Endothelial cell of umbilical vein (primary cell): ENCODE measurements around the gene SMIM36. TPM values are rescaled to one million over a fixed set of nuclear protein-coding genes. Genes with fewer than 3 reads are reported as not detected.

Experiments used
- BruUV-seq: library from RNA; stranded (reverse); fragments of 400-500 nt; replicated peaks from 2 replicates; lab custom pipeline; 2021; lab: Mats Ljungman, UMichigan
- CTCF ChIA-PET: fragments of 300-600, 350-600 bp; sonication (Branson Sonifier 250); formaldehyde crosslinking; loops from one replicate; lab custom pipeline; 2021; ENCODE audit warnings: antibody characterized with exemption, inconsistent platforms; lab: Charles Lee
- POLR2A ChIA-PET: fragments of 300-600, 350-600 bp; sonication (Branson Sonifier 250); formaldehyde crosslinking; loops from one replicate; lab custom pipeline; 2021; ENCODE audit warnings: antibody characterized with exemption, inconsistent platforms; lab: Charles Lee
- DNase-seq: peaks from one replicate; pipeline ENCODE4 v3.0.0-alpha.2; 2011; ENCODE audit warnings: low read depth, low spot score
- FAIRE-seq: peaks from 2 replicates; lab custom pipeline; 2011; peaks lifted over from hg19 to GRCh38; lab: Jason Lieb, UNC
- H2AFZ ChIP-seq: 2 replicates; pipeline ENCODE4 v1.6.0; 2012; ENCODE audit warnings: low read depth, low read length, control low read depth, inconsistent platforms
- H3K27ac ChIP-seq: 2 replicates; pipeline ENCODE4 v1.5.1; 2011; ENCODE audit warnings: low read depth, mild to moderate bottlenecking, control low read depth, low read length, moderate library complexity; ENCODE audit not compliant: insufficient read depth
- H3K27me3 ChIP-seq, 2 experiments: 2 replicates each; pipeline versions ENCODE4 v1.6.0 to v1.6.1; 2011; ENCODE audit warnings: low read length in 2 of 2, mixed read lengths in 1 of 2; ENCODE audit not compliant: control insufficient read depth in 2 of 2, insufficient read depth in 2 of 2
- H3K36me3 ChIP-seq, 2 experiments: 2 replicates in 1 of 2; 3 replicates in 1 of 2; pipeline ENCODE4 v1.5.1; 2011; ENCODE audit warnings: low read length in 2 of 2, mild to moderate bottlenecking in 1 of 2, moderate library complexity in 1 of 2; ENCODE audit not compliant: control insufficient read depth in 2 of 2, insufficient read depth in 2 of 2; ENCODE audit errors: extremely low read depth in 1 of 2
- H3K4me1 ChIP-seq: 3 replicates; pipeline ENCODE4 v1.5.1; 2011; ENCODE audit warnings: mild to moderate bottlenecking, low read length; ENCODE audit not compliant: control insufficient read depth, insufficient read depth; ENCODE audit errors: extremely low read depth
- H3K4me2 ChIP-seq: 2 replicates; pipeline ENCODE4 v1.6.1; 2011; ENCODE audit warnings: low read length, control low read depth, mixed read lengths; ENCODE audit not compliant: insufficient read depth
- H3K4me3 ChIP-seq, 3 experiments: fragments of 200-600 bp in 1 of 3; sonication (generic), shearing (Covaris generic) in 1 of 3; replicated peaks in 1 of 3; 2 replicates each; pipeline ENCODE4 v1.5.1; 2011 to 2016; ENCODE audit warnings: control low read depth in 3 of 3, low read length in 3 of 3, mild to moderate bottlenecking in 2 of 3, inconsistent platforms in 1 of 3, low read depth in 1 of 3, moderate library complexity in 1 of 3; ENCODE audit not compliant: insufficient read depth in 1 of 3
- H3K79me2 ChIP-seq: 2 replicates; pipeline ENCODE4 v1.6.0; 2012; ENCODE audit warnings: low read length, inconsistent platforms; ENCODE audit not compliant: control insufficient read depth, insufficient read depth
- H3K9ac ChIP-seq: replicated peaks from 2 replicates; pipeline ENCODE3; 2011; ENCODE audit warnings: low read length, control low read depth; ENCODE audit not compliant: insufficient read depth; ENCODE audit errors: extremely low read depth
- H3K9me1 ChIP-seq: replicated peaks from 3 replicates; pipeline ENCODE4 v1.6.0; 2011; ENCODE audit warnings: mild to moderate bottlenecking, low read length; ENCODE audit not compliant: control insufficient read depth, insufficient read depth; ENCODE audit errors: extremely low read depth
- H3K9me3 ChIP-seq: replicated peaks from 2 replicates; pipeline ENCODE4 v1.5.1; 2012; ENCODE audit warnings: low read length, inconsistent platforms; ENCODE audit not compliant: control insufficient read depth, insufficient read depth
- H4K20me1 ChIP-seq: replicated peaks from 2 replicates; pipeline ENCODE3; 2011; ENCODE audit warnings: mild to moderate bottlenecking, low read length; ENCODE audit not compliant: control insufficient read depth, insufficient read depth; ENCODE audit errors: extremely low read depth
- CTCF ChIP-seq, 2 donors: IDR thresholded peaks; 1 replicate in 1 of 2; 2 replicates in 1 of 2; pipeline ENCODE4 v1.5.1; 2011; ENCODE audit warnings: low read length in 2 of 2, mild to moderate bottlenecking in 2 of 2, moderate library complexity in 2 of 2, control low read depth in 1 of 2, inconsistent platforms in 1 of 2, low read depth in 1 of 2; ENCODE audit not compliant: insufficient read depth in 1 of 2; ENCODE audit errors: extremely low read depth in 1 of 2
- EZH2 ChIP-seq: IDR thresholded peaks from 2 replicates; pipeline ENCODE4 v1.6.1; 2012; ENCODE audit warnings: borderline replicate concordance, low read depth, mild to moderate bottlenecking, moderate library complexity, low read length, inconsistent platforms; ENCODE audit not compliant: severe bottlenecking
- FOS ChIP-seq: IDR thresholded peaks from 2 replicates; pipeline ENCODE4 v1.6.1; 2011; ENCODE audit warnings: mild to moderate bottlenecking, low read length, moderate library complexity, borderline replicate concordance; ENCODE audit not compliant: insufficient read depth
- GATA2 ChIP-seq: IDR thresholded peaks from 2 replicates; pipeline ENCODE4 v1.7.0; 2011; ENCODE audit warnings: low read depth, mild to moderate bottlenecking, moderate library complexity, mixed read lengths, low read length; ENCODE audit not compliant: insufficient read length, insufficient read depth
- JUN ChIP-seq: IDR thresholded peaks from 2 replicates; pipeline ENCODE4 v1.6.1; 2011; ENCODE audit warnings: borderline replicate concordance, low read depth; ENCODE audit not compliant: insufficient read length, insufficient read depth
- MAX ChIP-seq: IDR thresholded peaks from 2 replicates; pipeline ENCODE4 v1.6.1; 2011; ENCODE audit not compliant: insufficient read depth, insufficient read length
- MYC ChIP-seq: IDR thresholded peaks from one replicate; pipeline ENCODE4 v1.6.1; 2011; ENCODE audit warnings: mild to moderate bottlenecking, low read depth, low read length
- POLR2A ChIP-seq: IDR thresholded peaks from 2 replicates; pipeline ENCODE4 v1.6.1; 2012; ENCODE audit warnings: low read depth, mild to moderate bottlenecking, control low read depth, low read length
- POLR2AphosphoS5 ChIP-seq: IDR thresholded peaks from 2 replicates; pipeline ENCODE4 v1.6.1; 2012; ENCODE audit warnings: low read depth, mild to moderate bottlenecking, control low read depth, low read length, moderate library complexity; ENCODE audit not compliant: insufficient read depth
- dilution Hi-C: fragments of 300-500 bp; cut with MboI; formaldehyde crosslinking; loops from one replicate; pipeline ENCODE4 v1.15.0; 2019; ENCODE audit warnings: low sequenced_read_pairs; ENCODE audit not compliant: extremely low pct_ligation_motif_present
- intact Hi-C: fragments of 100-400 bp; cut with micrococcal nuclease; formaldehyde crosslinking; loops from one replicate; pipeline ENCODE4 v1.10.0; 2022
- polyA plus RNA-seq, 4 experiments: library from polyadenylated mRNA; depleted of rRNA in 3 of 4; stranded (reverse) in 3 of 4; unstranded in 1 of 4; fragments of >200 nt; gene quantifications; 2 replicates each; pipeline versions ENCODE4 v1.2.1 to v1.2.3, GENCODE V29; 2011 to 2012; ENCODE audit warnings: missing spikeins in 1 of 4
- total RNA-seq: library from RNA; stranded (reverse); gene quantifications from 2 replicates; pipeline ENCODE4 v1.2.3, GENCODE V29; 2021

SMIM36 gene
- total and polyA plus RNA-seq, 2 donors (not counting 3 experiments of a cell fraction or from before 2014, with no cell fraction given): not detected

GRCh38 chr17:55407641-55408566 lies 103.3 kb downstream of the SMIM36 start:
- FAIRE-seq (no peak), DNase-seq (no peak)
- TF ChIP-seq POLR2A (no peak), JUN (no peak), MYC (no peak), MAX (no peak), CTCF (IDR thresholded peaks at IDR 0.05; ENCODE audit: extremely low read depth in 1 of 2, insufficient read depth in 1 of 2, low read depth in 1 of 2, low read length in 2 of 2) (no peak), EZH2 (no peak), POLR2AphosphoS5 (no peak), GATA2 (no peak), FOS (no peak)
- H3K36me3 ChIP-seq: peaks cover 0 to 2% of the 10 kb centered on the region in 2 experiments
- H3K27me3 ChIP-seq: no peaks in the 10 kb centered on the region
- H3K9me1 ChIP-seq: no peaks in the 10 kb centered on the region
- dilution Hi-C loops (no loop called here), intact Hi-C loops (no loop called here)
- no peaks in the 10 kb centered on the region for H4K20me1 ChIP-seq
- H3K27ac ChIP-seq: no peak overlapping the region
- H2AFZ ChIP-seq: no peak overlapping the region
- no peak overlapping the region for H3K9ac ChIP-seq
- H3K79me2 ChIP-seq: no peaks in the 10 kb centered on the region
- no peak overlapping the region for H3K4me3 ChIP-seq
- no peaks in the 10 kb centered on the region for H3K9me3 ChIP-seq
- no TSS peak for BruUV-seq
- CTCF ChIA-PET: no interaction called here
- POLR2A ChIA-PET: no interaction called here
- no peaks in the 10 kb centered on the region for H3K4me1 ChIP-seq
- no peak overlapping the region for H3K4me2 ChIP-seq
